PC-3 (cell line): Measurements from ENCODE around the gene AUTS2.

ENCODE experiments used
- EZH2 ChIP-seq: fragments of 300-600 bp; sonication (generic); IDR thresholded peaks from one replicate; pipeline ENCODE4 v1.6.1; 2017; ENCODE audit warnings: antibody characterized with exemption, mild to moderate bottlenecking, low read length; ENCODE audit not compliant: unreplicated experiment
- EZH2phosphoT487 ChIP-seq: fragments of 300-600 bp; sonication (generic); IDR thresholded peaks from 2 replicates; pipeline ENCODE4 v1.6.1; 2018; ENCODE audit warnings: mild to moderate bottlenecking, antibody characterized with exemption, low read length, borderline replicate concordance
- TF ChIP-seq, protein P1 (sequence below): fragments of 300-600 bp; sonication (generic); conservative IDR thresholded peaks from 2 replicates; pipeline ENCODE4 v1.5.1; 2017; ENCODE audit warnings: antibody characterized with exemption, low read depth, mild to moderate bottlenecking, low read length

DNA sequence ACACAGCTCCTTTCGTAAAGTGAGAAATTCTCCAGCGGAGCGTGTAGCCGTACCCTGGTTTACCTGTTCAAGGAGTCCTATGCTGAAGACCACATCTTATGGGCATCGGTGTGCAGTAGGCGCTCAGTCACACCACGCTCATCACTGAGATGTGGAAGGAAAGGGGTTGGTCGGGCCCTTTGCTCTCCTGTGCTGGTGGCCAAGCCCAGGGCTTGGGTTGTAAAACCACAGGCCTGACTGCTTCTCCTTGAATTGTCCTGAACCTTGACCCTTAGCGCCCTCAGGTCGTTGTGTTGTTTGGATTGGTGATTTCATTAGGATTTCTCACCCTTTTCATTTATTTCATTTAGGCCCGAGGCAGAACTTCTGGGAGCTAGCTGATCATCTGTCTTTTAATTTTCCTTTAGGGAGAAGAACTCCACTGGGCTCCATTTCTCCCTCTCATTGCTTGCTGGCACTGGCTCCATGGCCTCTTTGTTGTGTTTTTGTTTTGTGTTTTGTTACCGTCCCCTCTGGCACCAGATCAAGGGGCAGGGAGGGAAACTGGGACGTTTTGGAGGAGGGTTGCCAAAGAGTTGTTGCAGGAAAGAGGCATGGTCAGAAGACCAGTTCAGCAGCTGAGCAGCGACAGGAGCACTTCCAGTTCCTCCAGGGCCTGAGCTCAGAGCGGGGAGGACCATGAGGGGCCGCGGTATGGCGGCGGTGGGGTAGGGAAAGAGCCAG lies 1022.2 kb downstream of the AUTS2 start:
- TF ChIP-seq, protein P1, sequence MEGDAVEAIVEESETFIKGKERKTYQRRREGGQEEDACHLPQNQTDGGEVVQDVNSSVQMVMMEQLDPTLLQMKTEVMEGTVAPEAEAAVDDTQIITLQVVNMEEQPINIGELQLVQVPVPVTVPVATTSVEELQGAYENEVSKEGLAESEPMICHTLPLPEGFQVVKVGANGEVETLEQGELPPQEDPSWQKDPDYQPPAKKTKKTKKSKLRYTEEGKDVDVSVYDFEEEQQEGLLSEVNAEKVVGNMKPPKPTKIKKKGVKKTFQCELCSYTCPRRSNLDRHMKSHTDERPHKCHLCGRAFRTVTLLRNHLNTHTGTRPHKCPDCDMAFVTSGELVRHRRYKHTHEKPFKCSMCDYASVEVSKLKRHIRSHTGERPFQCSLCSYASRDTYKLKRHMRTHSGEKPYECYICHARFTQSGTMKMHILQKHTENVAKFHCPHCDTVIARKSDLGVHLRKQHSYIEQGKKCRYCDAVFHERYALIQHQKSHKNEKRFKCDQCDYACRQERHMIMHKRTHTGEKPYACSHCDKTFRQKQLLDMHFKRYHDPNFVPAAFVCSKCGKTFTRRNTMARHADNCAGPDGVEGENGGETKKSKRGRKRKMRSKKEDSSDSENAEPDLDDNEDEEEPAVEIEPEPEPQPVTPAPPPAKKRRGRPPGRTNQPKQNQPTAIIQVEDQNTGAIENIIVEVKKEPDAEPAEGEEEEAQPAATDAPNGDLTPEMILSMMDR = no peak
- TF ChIP-seq EZH2phosphoT487 = no peak
- no peak for TF ChIP-seq EZH2
